CD8-positive, alpha-beta memory T cell (primary cell): ENCODE results near the gene DPT. TPM values are rescaled to one million over a fixed set of nuclear protein-coding genes. Genes with fewer than 3 reads are reported as not detected.

Source experiments
- CTCF ChIA-PET: fragments of 350-600 bp; sonication (Branson Sonifier 250); formaldehyde crosslinking; loops from one replicate; lab custom pipeline; 2021; ENCODE audit warnings: antibody characterized with exemption; lab: Charles Lee
- POLR2A ChIA-PET: fragments of 350-600 bp; sonication (Branson Sonifier 250); formaldehyde crosslinking; loops from one replicate; lab custom pipeline; 2021; ENCODE audit warnings: antibody characterized with exemption; lab: Charles Lee
- DNase-seq, 5 donors: peaks; one replicate each; pipeline versions ENCODE4 v3.0.0 to v3.0.0-alpha.2; 2020 to 2022; ENCODE audit warnings: mixed read lengths in 1 of 5
- H3K27ac ChIP-seq: one replicate; pipeline ENCODE4 v1.7.0; 2013; ENCODE audit warnings: low read depth, mild to moderate bottlenecking, low read length, moderate library complexity
- H3K27me3 ChIP-seq: 2 replicates; pipeline ENCODE4 v1.7.0; 2013; ENCODE audit warnings: low read length, mild to moderate bottlenecking; ENCODE audit not compliant: insufficient read depth, poor library complexity, severe bottlenecking
- H3K36me3 ChIP-seq: 2 replicates; pipeline ENCODE4 v1.7.0; 2013; ENCODE audit warnings: mild to moderate bottlenecking, low read length, moderate library complexity; ENCODE audit not compliant: insufficient read depth
- H3K4me1 ChIP-seq: 2 replicates; pipeline ENCODE4 v1.7.0; 2013; ENCODE audit warnings: mild to moderate bottlenecking, low read length, moderate library complexity; ENCODE audit not compliant: insufficient read depth
- H3K4me3 ChIP-seq: 2 replicates; pipeline ENCODE4 v1.7.0; 2013; ENCODE audit warnings: mild to moderate bottlenecking, low read length
- H3K9me3 ChIP-seq: 2 replicates; pipeline ENCODE4 v1.7.0; 2013; ENCODE audit warnings: mild to moderate bottlenecking, low read length
- H3K27ac Mint-ChIP-seq, 8 donors: one replicate each; pipeline ENCODE4 v1.8.0; 2020 to 2021; ENCODE audit warnings: mixed read lengths in 8 of 8, mild to moderate bottlenecking in 6 of 8, inconsistent platforms in 3 of 8, moderate library complexity in 3 of 8
- H3K27me3 Mint-ChIP-seq, 2 donors: one replicate each; pipeline ENCODE4 v1.8.0; 2020 to 2021; ENCODE audit warnings: mixed read lengths in 2 of 2, mild to moderate bottlenecking in 1 of 2, moderate library complexity in 1 of 2
- H3K36me3 Mint-ChIP-seq, 3 donors: one replicate each; pipeline ENCODE4 v1.8.0; 2020 to 2021; ENCODE audit warnings: mixed read lengths in 3 of 3, inconsistent platforms in 1 of 3, mild to moderate bottlenecking in 1 of 3
- H3K4me1 Mint-ChIP-seq, 3 donors: one replicate each; pipeline ENCODE4 v1.8.0; 2020 to 2021; ENCODE audit warnings: mixed read lengths in 3 of 3, inconsistent platforms in 1 of 3, mild to moderate bottlenecking in 1 of 3
- H3K4me3 Mint-ChIP-seq, 7 donors: one replicate each; pipeline ENCODE4 v1.8.0; 2020 to 2021; ENCODE audit warnings: mixed read lengths in 7 of 7, mild to moderate bottlenecking in 6 of 7, moderate library complexity in 4 of 7, inconsistent platforms in 2 of 7
- H3K9me3 Mint-ChIP-seq, 5 donors: one replicate each; pipeline ENCODE4 v1.8.0; 2020 to 2022; ENCODE audit warnings: mixed read lengths in 5 of 5, mild to moderate bottlenecking in 3 of 5, moderate library complexity in 2 of 5, inconsistent platforms in 1 of 5
- polyA plus RNA-seq: library from polyadenylated mRNA; unstranded; fragments of 300-500 nt; fragmentation: Illumina TruSeq; gene quantifications from one replicate; pipeline ENCODE4 v1.2.3, GENCODE V29; 2021
- total RNA-seq, 2 experiments: library from RNA; stranded (reverse); gene quantifications; one replicate each; pipeline ENCODE4 v1.2.3, GENCODE V29; 2021

The DPT gene
- total and polyA plus RNA-seq, 3 experiments from 2014 or later: not detected

GRCh38 chr1:168692472-168692871 lies 36.5 kb downstream of the DPT start:
- Mint-ChIP-seq H3K27me3 (peaks cover 0 to under 1% of the 10 kb centered on the region in 2 donors), H3K4me3 (no peak overlapping the region), H3K9me3 (no peaks in the 10 kb centered on the region), H3K4me1 (no peaks in the 10 kb centered on the region), H3K36me3 (no peaks in the 10 kb centered on the region), H3K27ac (no peak overlapping the region)
- Histone ChIP-seq H3K27ac (no peak overlapping the region), H3K9me3 (no peaks in the 10 kb centered on the region), H3K4me3 (no peak overlapping the region), H3K4me1 (no peaks in the 10 kb centered on the region), H3K36me3 (no peaks in the 10 kb centered on the region), H3K27me3 (no peaks in the 10 kb centered on the region)
- DNase-seq: no peak
- ChIA-PET CTCF (no interaction called here), POLR2A (no interaction called here)

- no peaks in the 10 kb centered on the region for H3K27me3 ChIP-seq
- Mint-ChIP-seq H3K4me1 (no peaks in the 10 kb centered on the region), H3K27ac (no peak overlapping the region), H3K9me3 (no peaks in the 10 kb centered on the region), H3K27me3 (peaks cover 0 to 9% of the 10 kb centered on the region in 2 donors), H3K4me3 (no peak overlapping the region), H3K36me3 (no peaks in the 10 kb centered on the region)
- DNase-seq: no peak
- H3K9me3 ChIP-seq: no peaks in the 10 kb centered on the region
- H3K36me3 ChIP-seq: no peaks in the 10 kb centered on the region
- no peak overlapping the region for H3K4me3 ChIP-seq
- H3K27ac ChIP-seq: no peak overlapping the region
- ChIA-PET POLR2A (no interaction called here), CTCF (no interaction called here)
- H3K4me1 ChIP-seq: no peaks in the 10 kb centered on the region
These were observed 37.5 kb downstream of the DPT start for GRCh38 chr1:168691541-168691940.

GRCh38 chr1:168689726-168690602 lies 39.0 kb downstream of the DPT start:
- no peak for DNase-seq
- Mint-ChIP-seq H3K9me3 (no peaks in the 10 kb centered on the region), H3K27me3 (peaks cover 0 to 25% of the 10 kb centered on the region in 2 donors), H3K36me3 (peaks cover 0 to 4% (median 0%) of the 10 kb centered on the region in 3 donors), H3K4me1 (no peaks in the 10 kb centered on the region), H3K27ac (no peak overlapping the region), H3K4me3 (no peak overlapping the region)
- Histone ChIP-seq H3K36me3 (no peaks in the 10 kb centered on the region), H3K9me3 (no peaks in the 10 kb centered on the region), H3K27ac (no peak overlapping the region), H3K4me1 (no peaks in the 10 kb centered on the region), H3K27me3 (no peaks in the 10 kb centered on the region), H3K4me3 (no peak overlapping the region)
- ChIA-PET POLR2A (no interaction called here), CTCF (no interaction called here)

GRCh38 chr1:168689327-168689657 lies 39.7 kb downstream of the DPT start:
- Histone ChIP-seq H3K36me3 (no peaks in the 10 kb centered on the region), H3K9me3 (no peaks in the 10 kb centered on the region), H3K27ac (no peak overlapping the region), H3K27me3 (no peaks in the 10 kb centered on the region), H3K4me1 (no peaks in the 10 kb centered on the region), H3K4me3 (no peak overlapping the region)
- Mint-ChIP-seq H3K27me3 (peaks cover 0 to 30% of the 10 kb centered on the region in 2 donors), H3K27ac (no peak overlapping the region), H3K36me3 (peaks cover 0 to 7% (median 0%) of the 10 kb centered on the region in 3 donors), H3K4me3 (no peak overlapping the region), H3K4me1 (no peaks in the 10 kb centered on the region), H3K9me3 (no peaks in the 10 kb centered on the region)
- CTCF ChIA-PET: no interaction called here
- no peak for DNase-seq
- POLR2A ChIA-PET: no interaction called here

- no peak for DNase-seq
- no peaks in the 10 kb centered on the region for H3K36me3 ChIP-seq
- ChIA-PET CTCF (no interaction called here), POLR2A (no interaction called here)
- H3K27me3 ChIP-seq: no peaks in the 10 kb centered on the region
- no peak overlapping the region for H3K4me3 ChIP-seq
- Mint-ChIP-seq H3K9me3 (no peaks in the 10 kb centered on the region), H3K27ac (peak overlapping the region in 1 of 8 donors; percentile 21), H3K36me3 (peaks cover 0 to 9% (median 0%) of the 10 kb centered on the region in 3 donors), H3K27me3 (peaks cover 0 to 32% of the 10 kb centered on the region in 2 donors), H3K4me1 (no peaks in the 10 kb centered on the region), H3K4me3 (no peak overlapping the region)
- H3K9me3 ChIP-seq: no peaks in the 10 kb centered on the region
- H3K27ac ChIP-seq: no peak overlapping the region
- H3K4me1 ChIP-seq: no peaks in the 10 kb centered on the region
These were observed 40.2 kb downstream of the DPT start for GRCh38 chr1:168688644-168689326.

- Mint-ChIP-seq H3K27me3 (peaks cover 0 to 32% of the 10 kb centered on the region in 2 donors), H3K27ac (no peak overlapping the region), H3K36me3 (peaks cover 0 to 11% (median 0%) of the 10 kb centered on the region in 3 donors), H3K4me3 (no peak overlapping the region), H3K9me3 (peaks cover 0 to 4% (median 0%) of the 10 kb centered on the region in 5 donors), H3K4me1 (no peaks in the 10 kb centered on the region)
- Histone ChIP-seq H3K4me3 (no peak overlapping the region), H3K4me1 (no peaks in the 10 kb centered on the region), H3K9me3 (no peaks in the 10 kb centered on the region), H3K27ac (no peak overlapping the region), H3K36me3 (no peaks in the 10 kb centered on the region), H3K27me3 (no peaks in the 10 kb centered on the region)
- ChIA-PET POLR2A (no interaction called here), CTCF (no interaction called here)
- DNase-seq: no peak
These were observed 41.2 kb downstream of the DPT start for GRCh38 chr1:168687816-168688215.

- H3K36me3 Mint-ChIP-seq: peaks cover 0 to 16% (median 0%) of the 10 kb centered on the region in 3 donors
- peaks cover 0 to 8% (median 6%) of the 10 kb centered on the region in 5 donors for H3K9me3 Mint-ChIP-seq
- POLR2A ChIA-PET: no interaction called here
These were observed 42.3 kb downstream of the DPT start for GRCh38 chr1:168686666-168687065.

GRCh38 chr1:168683871-168684270 lies 45.1 kb downstream of the DPT start:
- H3K4me3 Mint-ChIP-seq: no peak overlapping the region
- no peak for DNase-seq
- no peaks in the 10 kb centered on the region for H3K4me1 ChIP-seq
- H3K27me3 Mint-ChIP-seq: peaks cover 8 to 39% of the 10 kb centered on the region in 2 donors
- H3K36me3 Mint-ChIP-seq: peaks cover 0 to 29% (median 2%) of the 10 kb centered on the region in 3 donors
- no peak overlapping the region for H3K4me3 ChIP-seq
- no peak overlapping the region for H3K27ac ChIP-seq
- H3K4me1 Mint-ChIP-seq: no peaks in the 10 kb centered on the region
- ChIA-PET POLR2A (no interaction called here), CTCF (interaction anchor here (1.5 kb wide), 1 partner anchor 21 kb away, joined by 3 read pairs; no protein-coding TSS in a partner anchor)
- no peaks in the 10 kb centered on the region for H3K9me3 ChIP-seq
- H3K9me3 Mint-ChIP-seq: peaks cover 9 to 22% (median 15%) of the 10 kb centered on the region in 5 donors
- no peaks in the 10 kb centered on the region for H3K27me3 ChIP-seq
- H3K27ac Mint-ChIP-seq: no peak overlapping the region
- H3K36me3 ChIP-seq: no peaks in the 10 kb centered on the region

More at GRCh38 chr1:168686666-168687065, 42.3 kb downstream of the DPT start:
- Histone ChIP-seq H3K27me3 (no peaks in the 10 kb centered on the region), H3K36me3 (no peaks in the 10 kb centered on the region), H3K4me3 (no peak overlapping the region), H3K9me3 (no peaks in the 10 kb centered on the region), H3K4me1 (no peaks in the 10 kb centered on the region), H3K27ac (no peak overlapping the region)
- no peak for DNase-seq
- Mint-ChIP-seq H3K27me3 (peaks cover 3 to 32% of the 10 kb centered on the region in 2 donors), H3K4me1 (no peaks in the 10 kb centered on the region), H3K27ac (no peak overlapping the region), H3K4me3 (no peak overlapping the region)
- CTCF ChIA-PET: no interaction called here
